H54 (cell line): Measurements from ENCODE around the gene NOM1.

Experiments
- DNase-seq: peaks from one replicate; pipeline ENCODE4 v3.0.0; 2011; ENCODE audit warnings: low spot score, mixed read lengths; ENCODE audit not compliant: insufficient read length
- FAIRE-seq: peaks from 3 replicates; lab custom pipeline; 2011; peaks lifted over from hg19 to GRCh38; lab: Jason Lieb, UNC
- POLR2A ChIP-seq: IDR thresholded peaks from 2 replicates; pipeline ENCODE4 v1.6.1; 2011; ENCODE audit warnings: low read depth, mild to moderate bottlenecking, low read length

NOM1 gene

DNA sequence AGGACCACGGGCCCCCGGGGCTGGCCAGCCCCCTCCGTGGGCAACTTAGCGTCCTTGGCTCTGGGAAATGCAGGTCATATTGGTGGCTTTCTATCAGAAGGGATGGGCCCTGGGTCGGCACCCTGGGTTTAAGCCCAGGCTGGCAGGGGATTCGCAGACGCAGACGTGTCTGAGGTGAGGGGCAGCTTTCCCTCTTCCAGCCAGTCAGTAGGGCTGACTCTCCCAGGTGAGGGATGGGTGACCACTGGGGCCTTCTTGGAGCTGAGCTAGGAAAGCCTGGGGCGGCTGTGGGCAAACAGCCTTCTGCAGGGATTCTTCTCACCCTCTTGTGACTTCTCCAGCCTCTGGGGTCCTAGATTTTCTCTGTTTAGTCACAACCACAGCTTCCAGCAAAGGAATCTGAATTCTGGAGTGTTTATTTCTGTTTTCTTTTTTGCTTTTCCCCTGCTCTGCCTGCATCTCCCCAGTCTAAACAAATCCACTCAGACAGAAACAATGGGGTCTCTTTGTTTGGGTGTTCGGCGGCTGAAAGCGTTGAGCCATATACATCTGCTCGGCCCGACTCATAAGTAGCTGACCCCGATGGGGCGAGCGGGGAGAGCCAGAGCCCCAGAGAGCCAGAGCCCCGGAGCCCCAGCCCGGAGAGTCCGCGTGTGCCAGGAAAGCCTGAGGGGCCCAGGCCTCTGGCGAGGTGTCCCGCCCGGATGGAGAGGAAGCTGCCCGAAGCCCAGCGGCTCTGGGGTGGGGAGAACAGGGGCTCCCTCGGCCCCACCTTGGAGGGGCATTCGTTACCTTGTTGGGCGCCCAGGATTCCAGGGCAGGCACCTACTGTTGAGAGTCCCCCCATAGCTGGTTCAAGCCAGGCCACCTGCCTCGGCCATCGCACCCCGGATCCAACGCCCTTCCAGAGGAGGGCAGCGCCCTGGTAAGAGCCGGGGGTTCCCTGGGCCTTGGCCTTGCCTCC lies 59.0 kb downstream of the NOM1 start:
- no peak for FAIRE-seq
- no peak for TF ChIP-seq POLR2A
- DNase-seq, result no peak

DNA sequence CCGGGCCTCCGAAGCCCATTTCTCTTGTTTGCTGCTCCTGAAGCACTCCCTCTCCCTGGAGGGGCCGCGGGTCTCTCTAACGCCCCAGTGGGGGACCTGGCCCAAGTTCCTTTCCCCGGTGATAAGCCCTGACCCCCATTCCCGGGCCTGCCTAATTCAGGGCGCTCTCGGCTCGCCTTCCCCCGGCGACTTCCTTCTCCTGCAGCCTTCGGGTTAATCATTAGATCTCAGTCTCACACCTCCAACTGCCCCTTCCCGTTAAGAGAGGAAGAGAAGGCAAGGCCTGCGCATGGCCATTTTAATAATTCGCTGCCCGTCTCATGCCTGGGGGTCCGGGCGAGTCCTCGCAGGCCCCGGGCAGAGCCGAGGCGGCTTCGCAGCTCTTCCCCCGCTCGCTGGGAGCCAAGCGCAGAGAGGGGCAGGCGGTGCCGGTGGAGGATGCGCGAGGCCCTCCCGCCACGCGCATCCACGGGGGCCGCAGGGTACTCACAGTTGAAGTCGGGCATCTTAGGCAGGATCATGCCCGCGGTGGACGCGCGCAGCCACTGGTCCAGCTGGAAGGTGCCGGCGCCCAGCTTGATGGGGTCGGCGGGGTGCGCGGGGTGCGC lies 59.8 kb downstream of the NOM1 start:
- FAIRE-seq (no peak), DNase-seq (no peak)
- TF ChIP-seq POLR2A, result no peak

GRCh38 chr7:157009778-157010587 lies 60.5 kb downstream of the NOM1 start:
- no peak for TF ChIP-seq POLR2A
- FAIRE-seq (no peak), DNase-seq (no peak)

GRCh38 chr7:157010588-157011332 lies 61.2 kb downstream of the NOM1 start, which contains the start of gene MNX1:
MNX1 (minus strand) TSS chr7:157010663; CDS start chr7:157010350, 313 bp downstream.
- no peak for FAIRE-seq
- peak; percentile 80 for DNase-seq
- TF ChIP-seq POLR2A, result no peak

GRCh38 chr7:157011333-157012112 lies 62.0 kb downstream of the NOM1 start:
- DNase-seq (no peak), FAIRE-seq (no peak)
- TF ChIP-seq POLR2A, result no peak

DNA sequence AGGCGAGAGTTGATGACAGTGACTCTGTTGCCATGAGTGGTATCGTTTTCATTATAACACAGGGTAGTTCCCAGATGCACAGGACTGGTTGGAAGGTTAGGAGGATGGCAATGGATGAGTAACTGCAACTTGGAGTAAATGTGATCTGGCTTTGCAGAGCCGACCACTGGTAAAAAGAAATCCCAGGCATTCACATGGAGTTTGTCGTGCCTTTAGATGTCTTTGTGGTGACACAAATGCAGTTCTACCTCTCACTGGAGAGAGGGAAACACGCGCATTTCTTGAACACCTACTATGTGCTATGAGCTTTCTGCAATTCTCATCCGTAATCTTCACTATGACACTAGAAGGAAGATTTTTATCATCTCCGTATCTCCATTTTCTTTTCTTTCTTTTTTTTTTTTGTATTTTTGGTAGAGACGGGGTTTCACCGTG lies 62.6 kb downstream of the NOM1 start:
- no peak for DNase-seq
- no peak for TF ChIP-seq POLR2A

GRCh38 chr7:157013101-157013500 lies 63.6 kb downstream of the NOM1 start:
- DNase-seq, result no peak
- no peak for FAIRE-seq
- no peak for TF ChIP-seq POLR2A

More for the DNA sequence above, 62.6 kb downstream of the NOM1 start:
- FAIRE-seq, result no peak

DNA sequence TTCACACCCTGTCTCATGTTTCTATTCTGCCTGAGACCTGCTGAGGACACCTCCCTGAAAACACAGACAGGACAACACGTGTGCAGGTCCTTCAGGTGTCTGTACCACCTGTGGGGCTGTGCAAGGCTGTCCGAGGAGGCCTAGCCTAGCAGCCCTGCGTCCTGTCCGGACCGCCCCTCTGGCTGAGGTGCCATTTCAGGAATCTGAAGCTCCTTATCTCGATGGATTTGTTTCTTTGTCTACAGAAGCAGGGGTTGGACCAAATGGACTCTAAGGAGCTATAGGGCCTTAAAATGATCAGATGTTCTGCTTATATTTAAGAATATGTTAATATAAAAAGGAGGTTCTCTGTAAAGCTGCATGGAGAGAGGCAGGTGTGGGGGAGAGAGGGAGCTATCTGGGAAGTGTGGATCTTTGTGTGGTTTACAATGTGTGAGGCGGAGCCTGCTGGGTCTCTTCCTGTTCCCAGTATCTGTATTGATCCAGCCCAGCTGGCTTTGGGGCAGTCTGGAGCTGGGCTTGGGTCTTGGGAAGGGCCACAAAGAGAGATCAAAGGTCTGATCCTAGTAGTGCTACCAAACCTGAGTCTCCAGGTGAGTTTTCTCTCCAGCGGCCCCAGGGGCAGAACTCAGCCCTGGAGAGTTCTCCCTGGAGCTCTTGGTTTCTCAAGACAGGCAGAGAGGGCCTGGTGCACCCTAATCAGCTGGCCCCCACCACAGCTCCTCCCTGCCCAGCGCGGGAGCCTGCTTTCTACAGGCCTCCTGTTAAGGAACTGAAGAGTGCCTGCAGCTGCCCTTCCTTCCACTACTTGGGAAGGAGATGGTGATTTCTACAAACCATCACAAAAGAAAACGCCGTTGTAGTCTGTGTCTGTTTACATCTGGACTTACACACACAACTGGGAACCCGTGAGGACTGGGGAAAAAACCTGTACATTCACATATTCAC lies 64.4 kb downstream of the NOM1 start:
- DNase-seq, result no peak

GRCh38 chr7:157014635-157015555 lies 65.4 kb downstream of the NOM1 start:
- DNase-seq, result no peak
- no peak for TF ChIP-seq POLR2A
- no peak for FAIRE-seq

More for the DNA sequence above, 64.4 kb downstream of the NOM1 start:
- no peak for TF ChIP-seq POLR2A
- FAIRE-seq, result no peak

DNA sequence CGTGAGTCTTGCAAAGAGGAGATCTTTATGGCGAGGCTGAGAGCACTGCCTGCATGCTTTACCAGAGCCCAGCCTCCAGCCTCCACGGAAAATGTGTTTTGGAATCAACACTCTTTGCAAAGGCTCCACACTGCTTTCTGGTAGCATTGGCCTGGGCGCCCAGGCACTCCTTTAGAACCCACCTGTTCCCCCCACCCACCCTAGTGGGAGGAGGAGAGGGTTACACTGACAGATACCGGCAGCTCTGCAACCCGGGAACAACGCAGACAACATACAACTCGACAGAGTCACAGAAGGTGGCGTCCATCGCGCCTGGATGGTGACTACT lies 66.5 kb downstream of the NOM1 start:
- FAIRE-seq, result no peak
- no peak for DNase-seq
- TF ChIP-seq POLR2A, result no peak
